BJ (cell line): Measurements from ENCODE around the gene PDIA5. TPM values are rescaled to one million over a fixed set of nuclear protein-coding genes. Genes with fewer than 3 reads are reported as not detected.
"Not testable (repeated sequence)": the region's sequence is repeated elsewhere in the genome, so short reads cannot be mapped to it uniquely, and the experiment has no call there.

Experiments used
- CTCF ChIA-PET: fragments of 350-600 bp; formaldehyde crosslinking; extraction: SDS; loops from one replicate; lab custom pipeline; 2021; ENCODE audit warnings: antibody characterized with exemption, inconsistent platforms; lab: Yijun Ruan, JAX
- POLR2A ChIA-PET: fragments of 300-600 bp; sonication (Branson Sonifier 250); formaldehyde crosslinking; extraction: SDS; loops from one replicate; lab custom pipeline; 2021; ENCODE audit warnings: antibody characterized with exemption; lab: Charles Lee
- DNase-seq: peaks from one replicate; pipeline ENCODE4 v3.0.0-alpha.2; 2011; ENCODE audit warnings: low read depth
- H3K27me3 ChIP-seq: 2 replicates; pipeline ENCODE4 v1.6.0; 2011; ENCODE audit warnings: low read length; ENCODE audit not compliant: control insufficient read depth, insufficient read depth
- H3K36me3 ChIP-seq: 2 replicates; pipeline ENCODE4 v1.5.1; 2011; ENCODE audit warnings: low read length; ENCODE audit not compliant: control insufficient read depth, insufficient read depth
- H3K4me3 ChIP-seq: 2 replicates; pipeline ENCODE4 v1.5.1; 2011; ENCODE audit warnings: low read depth, mild to moderate bottlenecking, control low read depth, low read length
- CTCF ChIP-seq: IDR thresholded peaks from 2 replicates; pipeline ENCODE4 v1.5.1; 2011; ENCODE audit warnings: low read depth, mild to moderate bottlenecking, control low read depth, inconsistent platforms, low read length, moderate library complexity; ENCODE audit not compliant: insufficient read depth
- polyA plus RNA-seq: library from polyadenylated mRNA; depleted of rRNA; stranded (reverse); fragments of >200 nt; gene quantifications from 2 replicates; pipeline ENCODE4 v1.2.3, GENCODE V29; 2011

Gene PDIA5
- polyA plus RNA-seq, 1 experiment: 47.3 TPM

- no peak overlapping the region for H3K4me3 ChIP-seq
- peaks cover 26% of the 10 kb centered on the region for H3K36me3 ChIP-seq
- no peaks in the 10 kb centered on the region for H3K27me3 ChIP-seq
- ChIA-PET CTCF (interaction anchor here (1.5 kb wide), 1 partner anchor 10 kb away, joined by 4 read pairs; no protein-coding TSS in a partner anchor), POLR2A (no interaction called here)
- no peak for DNase-seq
- TF ChIP-seq CTCF: no peak
Observed at GRCh38 chr3:123150449-123151215, 83.8 kb downstream of the PDIA5 start.

- Histone ChIP-seq H3K36me3 (peaks cover 29% of the 10 kb centered on the region), H3K27me3 (no peaks in the 10 kb centered on the region), H3K4me3 (no peak overlapping the region)
- POLR2A ChIA-PET: no interaction called here
- DNase-seq: no peak
- CTCF ChIA-PET: interaction anchor here (1.5 kb wide), 1 partner anchor 9 kb away, joined by 4 read pairs; no protein-coding TSS in a partner anchor
- no peak for TF ChIP-seq CTCF
Observed at GRCh38 chr3:123151251-123151705, 84.5 kb downstream of the PDIA5 start.

- DNase-seq, CTCF ChIA-PET, H3K27me3 ChIP-seq, H3K4me3 ChIP-seq, POLR2A ChIA-PET: not testable (repeated sequence)
- H3K36me3 ChIP-seq: peaks cover 29% of the 10 kb centered on the region
Observed at GRCh38 chr3:123151853-123152420, 85.1 kb downstream of the PDIA5 start.

- Histone ChIP-seq H3K27me3 (no peaks in the 10 kb centered on the region), H3K4me3 (no peak overlapping the region), H3K36me3 (peaks cover 27% of the 10 kb centered on the region)
- TF ChIP-seq CTCF: no peak
- DNase-seq: no peak
- ChIA-PET POLR2A (no interaction called here), CTCF (no interaction called here)
Observed at GRCh38 chr3:123152687-123153086, 85.9 kb downstream of the PDIA5 start.

GRCh38 chr3:123153125-123154019, 86.5 kb downstream of the PDIA5 start:
- CTCF ChIA-PET: no interaction called here
- TF ChIP-seq CTCF: no peak
- Histone ChIP-seq H3K36me3 (peaks cover 25% of the 10 kb centered on the region), H3K27me3 (no peaks in the 10 kb centered on the region), H3K4me3 (no peak overlapping the region)
- POLR2A ChIA-PET: no interaction called here
- no peak for DNase-seq
